Measurements from ENCODE around the gene C1orf167. TPM values are rescaled to one million over a fixed set of nuclear protein-coding genes. Genes with fewer than 3 reads are reported as not detected.

C1orf167 gene
- total and polyA plus RNA-seq, 2 of the 8 experiments (the other 6 are each of a cell fraction or from before 2014, with no cell fraction given), result 0.70 to 1.3 TPM

- no peak for TF ChIP-seq CHD7 (IDR thresholded peaks at IDR 0.05; ENCODE audit: insufficient replicate concordance, low read length)
- TF ChIP-seq SRF (IDR thresholded peaks at IDR 0.05; ENCODE audit: low read depth, low read length), result no peak
- no peak for TF ChIP-seq NANOG (IDR thresholded peaks at IDR 0.05; ENCODE audit: insufficient read depth, low read depth, low read length, poor library complexity, severe bottlenecking)
- TF ChIP-seq TBP (IDR thresholded peaks at IDR 0.05; ENCODE audit: low read depth, low read length), result no peak
These were observed 66.5 kb downstream of the C1orf167 start (continued) for GRCh38 chr1:11828511-11828910.
